H1 (cell line): ENCODE measurements around the gene EFCAB8. TPM values are rescaled to one million over a fixed set of nuclear protein-coding genes. Genes with fewer than 3 reads are reported as not detected.

ENCODE experiments used
- CTCF ChIA-PET: fragments of 300-600 bp; sonication (Branson Sonifier 250); formaldehyde crosslinking; loops from one replicate; lab custom pipeline; 2021; ENCODE audit not compliant: partially characterized antibody; lab: Charles Lee
- POLR2A ChIA-PET: fragments of 300-600 bp; sonication (Branson Sonifier 250); formaldehyde crosslinking; loops from one replicate; lab custom pipeline; 2021; ENCODE audit warnings: inconsistent platforms; ENCODE audit not compliant: partially characterized antibody; lab: Charles Lee
- DNase-seq, 2 experiments: peaks; one replicate each; pipeline versions ENCODE4 v3.0.0 to v3.0.0-alpha.2; 2010 to 2022; ENCODE audit warnings: low spot score in 2 of 2, low read depth in 1 of 2, mixed read lengths in 1 of 2
- FAIRE-seq: peaks from 2 replicates; lab custom pipeline; 2011; peaks lifted over from hg19 to GRCh38; lab: Jason Lieb, UNC
- H2AFZ ChIP-seq: 2 replicates; pipeline ENCODE4 v1.8.1; 2012; ENCODE audit warnings: low read length, inconsistent platforms
- H2AK5ac ChIP-seq: 2 replicates; pipeline ENCODE4 v1.6.1; 2013; ENCODE audit warnings: low read depth, low read length
- H2BK120ac ChIP-seq: replicated peaks from 2 replicates; pipeline ENCODE3; 2013; ENCODE audit warnings: low read depth, low read length, inconsistent platforms
- H2BK12ac ChIP-seq: 2 replicates; pipeline ENCODE4 v1.6.1; 2013; ENCODE audit warnings: low read depth, low read length
- H2BK15ac ChIP-seq: 2 replicates; pipeline ENCODE4 v1.6.1; 2013; ENCODE audit warnings: low read length
- H2BK20ac ChIP-seq: 2 replicates; pipeline ENCODE4 v1.6.1; 2013; ENCODE audit warnings: low read length
- H2BK5ac ChIP-seq: 2 replicates; pipeline ENCODE4 v1.6.1; 2013; ENCODE audit warnings: low read depth, low read length
- H3K14ac ChIP-seq: 2 replicates; pipeline ENCODE4 v1.6.1; 2013; ENCODE audit warnings: inconsistent platforms; ENCODE audit not compliant: insufficient read length
- H3K18ac ChIP-seq: 2 replicates; pipeline ENCODE4 v1.6.1; 2013; ENCODE audit warnings: low read length; ENCODE audit errors: extremely low read depth
- H3K23ac ChIP-seq: 2 replicates; pipeline ENCODE4 v1.6.1; 2013; ENCODE audit warnings: inconsistent platforms; ENCODE audit not compliant: insufficient read length
- H3K23me2 ChIP-seq: 2 replicates; pipeline ENCODE4 v1.6.1; 2013; ENCODE audit warnings: low read depth, low read length
- H3K27ac ChIP-seq: 2 replicates; pipeline ENCODE4 v1.6.1; 2011; ENCODE audit warnings: low read depth, low read length, inconsistent platforms
- H3K27me3 ChIP-seq, 4 experiments: replicated peaks in 1 of 4; 1 replicate in 1 of 4; 2 replicates in 3 of 4; pipeline versions ENCODE4 v1.6.1 to v1.8.1; 2011 to 2013; ENCODE audit warnings: low read length in 3 of 4, mild to moderate bottlenecking in 3 of 4, inconsistent platforms in 2 of 4, mixed read lengths in 2 of 4, moderate library complexity in 1 of 4; ENCODE audit not compliant: control insufficient read depth in 3 of 4, insufficient read depth in 3 of 4; ENCODE audit errors: extremely low read depth in 1 of 4
- H3K36me3 ChIP-seq, 4 experiments: 2 replicates each; pipeline versions ENCODE4 v1.6.1 to v1.8.1; 2011 to 2013; ENCODE audit warnings: mild to moderate bottlenecking in 4 of 4, low read length in 3 of 4, moderate library complexity in 2 of 4, control low read depth in 1 of 4, inconsistent platforms in 1 of 4; ENCODE audit not compliant: insufficient read depth in 4 of 4, control insufficient read depth in 2 of 4
- H3K4ac ChIP-seq: replicated peaks from 2 replicates; pipeline ENCODE3; 2013; ENCODE audit warnings: low read length, low read depth, mixed read lengths, inconsistent platforms; ENCODE audit not compliant: insufficient read length
- H3K4me1 ChIP-seq, 4 experiments: replicated peaks in 1 of 4; 1 replicate in 1 of 4; 2 replicates in 3 of 4; pipeline versions ENCODE4 v1.6.1 to v1.8.1; 2011 to 2013; ENCODE audit warnings: low read length in 3 of 4, inconsistent platforms in 2 of 4, mixed read lengths in 1 of 4; ENCODE audit not compliant: insufficient read depth in 4 of 4, control insufficient read depth in 3 of 4
- H3K4me2 ChIP-seq, 2 experiments: 2 replicates each; pipeline versions ENCODE4 v1.6.1 to v1.8.1; 2011 to 2013; ENCODE audit warnings: low read depth in 2 of 2, low read length in 2 of 2, control low read depth in 1 of 2, inconsistent platforms in 1 of 2, mild to moderate bottlenecking in 1 of 2; ENCODE audit not compliant: insufficient read depth in 1 of 2
- H3K4me3 ChIP-seq, 4 experiments: fragments of 200-600, 300-600 bp in 1 of 4; sonication (generic), shearing (Covaris generic), sonication (Bioruptor Twin) in 1 of 4; 2 replicates each; pipeline versions ENCODE4 v1.5.1 to v1.8.1; 2011 to 2016; ENCODE audit warnings: low read length in 4 of 4, low read depth in 3 of 4, control low read depth in 2 of 4, inconsistent platforms in 2 of 4, mild to moderate bottlenecking in 2 of 4, mixed read lengths in 1 of 4, moderate library complexity in 1 of 4; ENCODE audit not compliant: insufficient read depth in 2 of 4; ENCODE audit errors: extremely low read depth in 1 of 4
- H3K56ac ChIP-seq: replicated peaks from 2 replicates; pipeline ENCODE3; 2013; ENCODE audit warnings: low read depth, mild to moderate bottlenecking, mixed read lengths, low read length, inconsistent platforms; ENCODE audit not compliant: insufficient read length
- H3K79me1 ChIP-seq: 2 replicates; pipeline ENCODE4 v1.6.1; 2013; ENCODE audit warnings: low read depth, low read length, control low read depth
- H3K79me2 ChIP-seq, 2 experiments: 2 replicates each; pipeline versions ENCODE4 v1.6.1 to v1.8.1; 2012 to 2013; ENCODE audit warnings: low read length in 2 of 2, mild to moderate bottlenecking in 2 of 2, inconsistent platforms in 1 of 2; ENCODE audit not compliant: insufficient read depth in 2 of 2, control insufficient read depth in 1 of 2
- H3K9ac ChIP-seq, 4 experiments: replicated peaks in 1 of 4; 1 replicate in 1 of 4; 2 replicates in 3 of 4; pipeline versions ENCODE4 v1.6.1 to v1.8.1; 2011 to 2013; ENCODE audit warnings: low read depth in 3 of 4, low read length in 3 of 4, control low read depth in 2 of 4, mild to moderate bottlenecking in 2 of 4, moderate library complexity in 2 of 4, inconsistent platforms in 1 of 4; ENCODE audit errors: extremely low read depth in 1 of 4
- H3K9me3 ChIP-seq, 2 experiments: 2 replicates each; pipeline versions ENCODE4 v1.6.1 to v1.8.1; 2012 to 2013; ENCODE audit warnings: mild to moderate bottlenecking in 2 of 2, moderate library complexity in 2 of 2, control low read depth in 1 of 2, inconsistent platforms in 1 of 2, low read depth in 1 of 2, low read length in 1 of 2, mixed read lengths in 1 of 2; ENCODE audit not compliant: insufficient read depth in 2 of 2
- H4K20me1 ChIP-seq, 2 experiments: replicated peaks in 1 of 2; 2 replicates each; pipeline versions ENCODE3 to v1.8.1; 2011 to 2013; ENCODE audit warnings: inconsistent platforms in 2 of 2, low read length in 2 of 2, mild to moderate bottlenecking in 1 of 2; ENCODE audit not compliant: insufficient read depth in 2 of 2, control insufficient read depth in 1 of 2
- H4K5ac ChIP-seq: 2 replicates; pipeline ENCODE4 v1.6.1; 2013; ENCODE audit warnings: low read length, low read depth, mixed read lengths, inconsistent platforms; ENCODE audit not compliant: insufficient read length
- H4K8ac ChIP-seq: 2 replicates; pipeline ENCODE4 v1.8.0; 2013; ENCODE audit warnings: mild to moderate bottlenecking, moderate library complexity, low read length, inconsistent platforms; ENCODE audit not compliant: insufficient read depth; ENCODE audit errors: extremely low read depth
- H4K91ac ChIP-seq: replicated peaks from 2 replicates; pipeline ENCODE3; 2013; ENCODE audit warnings: low read length, mixed read lengths, inconsistent platforms; ENCODE audit not compliant: insufficient read length
- WGBS, 2 experiments: shearing (Covaris generic) in 1 of 2; methylation state at CpG; one replicate each; pipeline versions ENCODE4 v1.1.6 to v1.1.7; 2013 to 2015; ENCODE audit warnings: low lambda C conversion rate in 2 of 2, mixed read lengths in 2 of 2, inconsistent platforms in 1 of 2, low coverage in 1 of 2, missing lambda C conversion rate in 1 of 2; ENCODE audit not compliant: insufficient replicate concordance in 2 of 2, insufficient coverage in 1 of 2, insufficient read length in 1 of 2; ENCODE audit errors: extremely low coverage in 1 of 2, missing lambda C conversion rate in 1 of 2; 5-methylcytosine and 5-hydroxymethylcytosine counted together
- polyA plus RNA-seq, 7 experiments: library from polyadenylated mRNA; depleted of rRNA in 3 of 7; stranded (reverse) in 5 of 7; unstranded in 2 of 7; fragments of >200 nt in 5 of 7; fragments of 200-250 nt in 2 of 7; gene quantifications; 1 replicate in 5 of 7; 2 replicates in 1 of 7; 4 replicates in 1 of 7; pipeline versions ENCODE4 v1.2.1 to v1.2.3, GENCODE V29; 2011 to 2013; ENCODE audit warnings: missing spikeins in 2 of 7, mixed read lengths in 2 of 7
- total RNA-seq: library from RNA; stranded (reverse); fragmentation: NEBNext Ultra II Directional; extraction: Animal tissue kit (Norgen Biotek cat#: 25700); gene quantifications from 2 replicates; pipeline ENCODE4 v1.2.1, GENCODE V29; 2021

Gene EFCAB8
- total and polyA plus RNA-seq, 2 of the 8 experiments (the other 6 are each of a cell fraction or from before 2014, with no cell fraction given) = 0.06 to 0.20 TPM

- no peak overlapping the region for H4K91ac ChIP-seq
- no peak for DNase-seq
- H3K4me3 ChIP-seq = no peak overlapping the region
- no peak overlapping the region for H2BK120ac ChIP-seq
- H3K36me3 ChIP-seq = peaks cover 5 to 61% (median 30%) of the 10 kb centered on the region in 4 experiments; a peak in 7 of 8 replicates
- no peaks in the 10 kb centered on the region for H3K23me2 ChIP-seq
- H3K56ac ChIP-seq = no peak overlapping the region
- H3K18ac ChIP-seq = no peak overlapping the region
- no peak overlapping the region for H2BK20ac ChIP-seq
- no peak overlapping the region for H4K8ac ChIP-seq
- no peak for FAIRE-seq
- ChIA-PET POLR2A (interaction anchor here (0.6 to 1.6 kb wide), 5 partner anchors 9 to 414 kb away, joined by 3 to 15 read pairs (median 4); partner anchors contain the start of genes C20orf203 and MAPRE1), CTCF (interaction anchor here (0.5 to 2.0 kb wide), 10 partner anchors 9 to 976 kb away, joined by 3 to 5 read pairs (median 3); partner anchors contain the start of gene C20orf203)
- no peak overlapping the region for H2AFZ ChIP-seq
- H2BK12ac ChIP-seq = no peak overlapping the region
- H2BK5ac ChIP-seq = no peak overlapping the region
- H3K9me3 ChIP-seq = peaks cover 0 to 2% of the 10 kb centered on the region in 2 experiments; a peak in 1 of 4 replicates
- H4K20me1 ChIP-seq = peaks cover 5 to 14% of the 10 kb centered on the region in 2 experiments
- no peak overlapping the region for H3K9ac ChIP-seq
- H3K27me3 ChIP-seq = no peaks in the 10 kb centered on the region
- no peak overlapping the region for H3K14ac ChIP-seq
- H3K4me1 ChIP-seq = no peaks in the 10 kb centered on the region
- H3K79me1 ChIP-seq = peaks cover 9% of the 10 kb centered on the region; the same call in 1 of the 2 replicates
- H3K4ac ChIP-seq = no peak overlapping the region
- 100% methylated on average over 3 of the region's 3 CpGs; no CpG with 5 or more reads in 1 of the 2 experiments for WGBS, 2 experiments
- no peak overlapping the region for H3K23ac ChIP-seq
- H4K5ac ChIP-seq = no peak overlapping the region
- no peak overlapping the region for H2BK15ac ChIP-seq
- no peak overlapping the region for H2AK5ac ChIP-seq
- no peak overlapping the region for H3K4me2 ChIP-seq
- H3K79me2 ChIP-seq = peaks cover 4 to 72% of the 10 kb centered on the region in 2 experiments
- H3K27ac ChIP-seq = no peak overlapping the region
Measured at GRCh38 chr20:32830437-32830836, 28.3 kb upstream of the EFCAB8 start.
